GM21825 (cell line): ENCODE results near the gene PROK2.

Source experiments
- ATAC-seq: cut with Tn5 transposase; IDR thresholded peaks from one replicate; pipeline ENCODE4 v1.9.1; 2021; ENCODE audit warnings: mild to moderate bottlenecking, moderate library complexity; ENCODE audit not compliant: unreplicated experiment

PROK2 gene

GRCh38 chr3:71787851-71788405 lies 3.0 kb upstream of the PROK2 start:
- no peak for ATAC-seq

- ATAC-seq: no peak
Observed at GRCh38 chr3:71786551-71786950, 1.6 kb upstream of the PROK2 start.

GRCh38 chr3:71786217-71786549 lies 1.2 kb upstream of the PROK2 start:
- no peak for ATAC-seq

DNA sequence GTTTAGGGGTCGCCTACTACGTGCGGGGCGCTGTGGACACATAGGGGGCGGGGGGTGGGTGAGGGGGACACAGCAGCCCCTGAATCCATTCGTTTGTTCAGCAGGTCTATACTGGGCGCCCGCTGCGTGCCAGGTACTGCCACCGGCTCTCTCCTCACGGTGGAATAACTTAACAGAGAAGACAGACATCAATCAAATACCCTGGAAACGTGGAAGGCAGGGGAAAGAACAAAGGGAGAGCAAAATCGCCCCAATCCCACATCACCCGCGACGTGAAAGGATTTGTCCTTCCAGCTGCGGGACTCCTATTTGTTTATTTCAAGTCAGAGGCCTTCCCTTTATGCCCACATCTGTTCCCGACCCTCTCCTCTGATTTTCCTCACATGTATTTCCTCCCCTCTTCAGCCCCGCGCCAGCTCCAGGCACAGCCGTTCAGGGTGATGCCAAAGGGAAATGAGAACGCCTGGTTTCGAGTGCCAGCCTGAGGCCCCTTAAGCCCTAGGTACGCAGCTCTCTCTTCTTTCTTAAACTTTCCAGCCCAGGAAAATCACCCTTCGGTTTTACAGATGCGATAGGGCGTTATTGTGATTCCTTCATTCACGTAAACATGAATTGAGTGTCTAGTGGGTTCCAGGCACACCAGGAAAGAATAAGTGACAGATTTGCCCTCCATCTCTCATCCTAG lies 726 bp upstream of the PROK2 start:
- no peak for ATAC-seq

GRCh38 chr3:71784201-71784913 lies 591 bp downstream of the PROK2 start:
- ATAC-seq: no peak

- ATAC-seq: no peak
Observed at GRCh38 chr3:71783152-71783551, 1.8 kb downstream of the PROK2 start.

DNA sequence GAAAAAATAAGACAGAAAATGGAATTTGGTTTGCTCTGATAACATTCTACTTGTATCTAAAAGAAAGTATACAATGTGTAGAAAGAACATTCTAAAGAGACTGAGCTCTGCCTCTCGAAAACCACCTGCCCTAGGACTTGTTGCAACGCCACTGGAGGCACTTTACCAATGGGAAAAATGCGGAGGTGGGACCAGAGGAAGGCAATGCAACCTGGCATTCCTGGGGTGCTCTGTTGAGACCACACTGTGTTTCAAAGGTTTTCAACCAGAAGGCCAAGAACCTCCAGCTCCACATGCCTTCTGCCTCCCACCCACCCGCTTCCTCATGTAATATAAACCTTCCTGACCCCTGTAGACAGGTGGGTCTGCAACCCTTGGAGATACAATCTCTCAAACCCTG lies 4.5 kb downstream of the PROK2 start:
- no peak for ATAC-seq

- no peak for ATAC-seq
Observed at GRCh38 chr3:71779674-71780377, 5.1 kb downstream of the PROK2 start.

- ATAC-seq: no peak
Observed at GRCh38 chr3:71778353-71778752, 6.6 kb downstream of the PROK2 start.

DNA sequence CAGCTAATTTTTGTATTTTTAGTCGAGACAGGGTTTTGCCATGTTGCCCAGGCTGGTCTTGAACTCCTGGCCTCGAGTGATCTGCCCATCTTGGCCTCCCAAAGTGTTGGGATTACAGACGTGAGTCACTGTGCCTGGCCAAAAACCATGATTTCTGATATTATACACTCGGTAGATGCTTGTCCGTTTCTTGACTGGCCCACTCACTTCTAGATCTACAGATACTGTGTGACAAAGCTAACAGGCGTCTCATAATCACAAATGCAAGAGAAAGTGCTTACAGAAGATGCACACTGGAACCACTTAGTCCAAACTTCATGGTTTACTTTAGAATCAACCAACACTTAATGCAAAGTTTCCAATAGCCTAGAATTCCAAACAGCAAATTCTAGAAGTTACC lies 8.4 kb downstream of the PROK2 start:
- no peak for ATAC-seq

GRCh38 chr3:71771884-71772283 lies 13.1 kb downstream of the PROK2 start:
- no peak for ATAC-seq

- ATAC-seq: no peak
Observed at GRCh38 chr3:71771126-71771525, 13.8 kb downstream of the PROK2 start.

- ATAC-seq: no peak
Observed at GRCh38 chr3:71763426-71763825, 21.5 kb downstream of the PROK2 start.

GRCh38 chr3:71760140-71760539 lies 24.8 kb downstream of the PROK2 start:
- ATAC-seq: no peak

GRCh38 chr3:71759401-71759800 lies 25.5 kb downstream of the PROK2 start:
- ATAC-seq: no peak

DNA sequence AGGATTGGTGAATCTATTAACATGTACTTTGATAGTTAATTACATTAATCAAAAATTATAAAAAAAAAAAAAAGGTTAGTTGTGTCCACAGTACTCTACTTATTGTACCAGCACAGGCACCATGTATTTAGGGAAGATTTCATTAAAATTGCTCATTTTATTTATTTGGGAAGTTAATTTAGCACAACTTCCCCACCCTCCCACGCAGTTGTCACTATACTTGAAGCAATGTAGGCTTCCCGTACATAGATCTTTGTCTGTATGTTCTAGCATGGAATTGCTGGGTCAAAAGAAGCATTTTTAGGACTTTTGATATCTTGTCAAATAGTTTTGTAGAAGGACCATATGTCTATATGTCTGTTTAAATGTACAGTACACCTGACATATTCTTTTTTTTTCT lies 26.9 kb downstream of the PROK2 start:
- ATAC-seq: no peak

- no peak for ATAC-seq
Observed at GRCh38 chr3:71754610-71755253, 30.2 kb downstream of the PROK2 start.

GRCh38 chr3:71753701-71754609 lies 31.0 kb downstream of the PROK2 start, which contains the start of gene GPR27:
Gene GPR27 (plus strand): TSS chr3:71753855. CDS start chr3:71754050, 195 bp downstream.
- no peak for ATAC-seq

- no peak for ATAC-seq
Observed at GRCh38 chr3:71752831-71753700, 31.9 kb downstream of the PROK2 start.
